Panc1 (cell line): Measurements from ENCODE around the gene RGS9. TPM values are rescaled to one million over a fixed set of nuclear protein-coding genes. Genes with fewer than 3 reads are reported as not detected.

Experiments used
- ATAC-seq: fragments of 200-7000 bp; cut with Tn5 transposase; 2 replicates; pipeline ENCODE4 v1.9.1; 2020; ENCODE audit warnings: mild to moderate bottlenecking, moderate library complexity
- BruUV-seq: library from RNA; stranded (reverse); fragments of 400-500 nt; replicated peaks from 2 replicates; lab custom pipeline; 2021; lab: Mats Ljungman, UMichigan
- CTCF ChIA-PET: fragments of 300-600 bp; sonication (Branson Sonifier 250); formaldehyde crosslinking; loops from one replicate; lab custom pipeline; 2022; ENCODE audit warnings: antibody characterized with exemption; lab: Charles Lee
- POLR2A ChIA-PET: fragments of 300-600 bp; sonication (Branson Sonifier 250); formaldehyde crosslinking; loops from one replicate; lab custom pipeline; 2022; ENCODE audit warnings: antibody characterized with exemption; lab: Charles Lee
- DNase-seq: peaks from one replicate; pipeline ENCODE4 v3.0.0-alpha.2; 2010; ENCODE audit warnings: low read depth, low spot score
- H3K27ac ChIP-seq: 2 replicates; pipeline ENCODE4 v1.5.1; 2011; ENCODE audit warnings: mild to moderate bottlenecking, low read length, inconsistent platforms
- H3K27me3 ChIP-seq: fragments of 200-500 bp; sonication (Bioruptor generic); 2 replicates; pipeline ENCODE4 v1.6.0; 2014; ENCODE audit warnings: low read length, inconsistent platforms; ENCODE audit not compliant: control insufficient read depth, insufficient read depth
- H3K36me3 ChIP-seq: fragments of 200-500 bp; sonication (Bioruptor generic); 2 replicates; pipeline ENCODE4 v1.5.1; 2014; ENCODE audit warnings: inconsistent platforms, mild to moderate bottlenecking, low read length, moderate library complexity; ENCODE audit not compliant: control insufficient read depth, insufficient read depth
- H3K4me1 ChIP-seq: 2 replicates; pipeline ENCODE4 v1.5.1; 2011; ENCODE audit warnings: inconsistent platforms, mild to moderate bottlenecking, low read length, moderate library complexity; ENCODE audit not compliant: control insufficient read depth, insufficient read depth
- H3K4me3 ChIP-seq, 2 experiments: 2 replicates each; pipeline ENCODE4 v1.5.1; 2011 to 2012; ENCODE audit warnings: low read depth in 2 of 2, low read length in 2 of 2, mild to moderate bottlenecking in 2 of 2, inconsistent platforms in 1 of 2, moderate library complexity in 1 of 2
- H3K9me3 ChIP-seq: fragments of 200-500 bp; sonication (Bioruptor generic); 2 replicates; pipeline ENCODE4 v1.5.1; 2014; ENCODE audit warnings: low read depth, mild to moderate bottlenecking, inconsistent platforms, low read length, moderate library complexity; ENCODE audit not compliant: control insufficient read depth, insufficient read depth
- CTCF ChIP-seq: fragments of 450-650 bp; IDR thresholded peaks from 2 replicates; pipeline ENCODE4 v1.5.1; 2017; ENCODE audit warnings: mild to moderate bottlenecking
- POLR2AphosphoS5 ChIP-seq: IDR thresholded peaks from 2 replicates; pipeline ENCODE4 v1.6.1; 2012; ENCODE audit warnings: mild to moderate bottlenecking, low read depth, low read length, moderate library complexity
- REST ChIP-seq, 2 experiments: IDR thresholded peaks; 2 replicates each; pipeline ENCODE4 v1.6.1; 2011 to 2012; ENCODE audit warnings: low read depth in 2 of 2, control low read depth in 1 of 2, low read length in 1 of 2, mild to moderate bottlenecking in 1 of 2, moderate library complexity in 1 of 2; ENCODE audit not compliant: insufficient read depth in 1 of 2
- SIN3A ChIP-seq: IDR thresholded peaks from 2 replicates; pipeline ENCODE4 v1.6.1; 2012; ENCODE audit warnings: low read depth, mild to moderate bottlenecking, low read length, moderate library complexity, borderline replicate concordance; ENCODE audit not compliant: insufficient read depth
- TCF7L2 ChIP-seq: IDR thresholded peaks from 2 replicates; pipeline ENCODE4 v1.6.1; 2011; ENCODE audit warnings: mild to moderate bottlenecking, low read depth, low read length, inconsistent platforms
- in situ Hi-C: cut with HindIII; loops from 2 replicates; pipeline ENCODE4 v1.10.0; 2016; ENCODE audit warnings: low sequenced_read_pairs, low pct_unique_long_range_greater_than_20kb
- intact Hi-C: fragments of 100-400 bp; cut with micrococcal nuclease; formaldehyde crosslinking; loops from one replicate; pipeline ENCODE4 v1.10.0; 2022; ENCODE audit not compliant: unreplicated experiment
- total RNA-seq: library from RNA; stranded (reverse); gene quantifications from one replicate; pipeline ENCODE4 v1.2.1, GENCODE V29; 2021; ENCODE audit not compliant: unreplicated experiment

Gene RGS9
- total RNA-seq, 1 experiment from 2014 or later: 3.3 TPM

GRCh38 chr17:65193305-65193704 lies 56.1 kb downstream of the RGS9 start:
- H3K36me3 ChIP-seq: no peaks in the 10 kb centered on the region
- BruUV-seq: no TSS peak
- no peaks in the 10 kb centered on the region for H3K4me1 ChIP-seq
- intact Hi-C loops (loop anchor here (10.0 kb wide), 1 partner anchor 229 kb away; no protein-coding TSS in a partner anchor), in situ Hi-C loops (no loop called here)
- ChIA-PET CTCF (no interaction called here), POLR2A (no interaction called here)
- no peak overlapping the region for H3K27ac ChIP-seq
- H3K4me3 ChIP-seq: no peak overlapping the region
- no peaks in the 10 kb centered on the region for H3K9me3 ChIP-seq
- no peaks in the 10 kb centered on the region for H3K27me3 ChIP-seq
- no peak for TF ChIP-seq REST (IDR thresholded peaks at IDR 0.05; ENCODE audit: insufficient read depth in 1 of 2, low read depth in 2 of 2, low read length in 1 of 2)
- TF ChIP-seq CTCF: no peak
- TF ChIP-seq POLR2AphosphoS5: no peak
- no peak for TF ChIP-seq TCF7L2
- no peak for TF ChIP-seq SIN3A
- DNase-seq (no peak), ATAC-seq (no peak)

GRCh38 chr17:65193716-65194293 lies 56.6 kb downstream of the RGS9 start:
- ChIA-PET CTCF (no interaction called here), POLR2A (no interaction called here)
- Histone ChIP-seq H3K4me3 (no peak overlapping the region), H3K9me3 (no peaks in the 10 kb centered on the region), H3K36me3 (no peaks in the 10 kb centered on the region), H3K4me1 (no peaks in the 10 kb centered on the region), H3K27ac (no peak overlapping the region), H3K27me3 (no peaks in the 10 kb centered on the region)
- no peak for DNase-seq
- intact Hi-C loops: loop anchor here (10.0 kb wide), 1 partner anchor 229 kb away; no protein-coding TSS in a partner anchor
- no peak for TF ChIP-seq REST (IDR thresholded peaks at IDR 0.05; ENCODE audit: insufficient read depth in 1 of 2, low read depth in 2 of 2, low read length in 1 of 2)
- no peak for ATAC-seq
- BruUV-seq: no TSS peak
- in situ Hi-C loops: no loop called here
